ENCODE data around the gene PACRG. TPM values are rescaled to one million over a fixed set of nuclear protein-coding genes. Genes with fewer than 3 reads are reported as not detected.

PACRG gene
- total and polyA plus RNA-seq, 2 donors (not counting 3 experiments of a cell fraction or from before 2014, with no cell fraction given): 0.08 TPM; not detected in 1

GRCh38 chr6:163192591-163192990, 464.8 kb downstream of the PACRG start:
- intact Hi-C loops (cut with micrococcal nuclease) (no loop called here), dilution Hi-C loops (cut with MboI; ENCODE audit: extremely low pct_ligation_motif_present, low sequenced_read_pairs) (no loop called here)
- H2AFZ ChIP-seq (ENCODE audit: low read depth, low read length): no peak overlapping the region
- H4K20me1 ChIP-seq (replicated peaks; ENCODE audit: control insufficient read depth, extremely low read depth, insufficient read depth, low read length): no peaks in the 10 kb centered on the region
- no TSS peak for BruUV-seq (replicated peaks)
- no peaks in the 10 kb centered on the region for H3K79me2 ChIP-seq (ENCODE audit: control insufficient read depth, insufficient read depth, low read length)
- H3K4me3 ChIP-seq (replicated peaks in 1 of 3; ENCODE audit: insufficient read depth in 1 of 3, low read depth in 1 of 3, low read length in 3 of 3): no peak overlapping the region
- no peaks in the 10 kb centered on the region for H3K9me1 ChIP-seq (replicated peaks; ENCODE audit: control insufficient read depth, extremely low read depth, insufficient read depth, low read length)
- no peak overlapping the region for H3K27ac ChIP-seq (ENCODE audit: insufficient read depth, low read depth, low read length)
- H3K4me2 ChIP-seq (ENCODE audit: insufficient read depth, low read length): no peak overlapping the region
- ChIA-PET POLR2A (no interaction called here), CTCF (no interaction called here)
- no peaks in the 10 kb centered on the region for H3K36me3 ChIP-seq (ENCODE audit: control insufficient read depth in 2 of 2, extremely low read depth in 1 of 2, insufficient read depth in 2 of 2, low read length in 2 of 2)
- no peaks in the 10 kb centered on the region for H3K9me3 ChIP-seq (replicated peaks; ENCODE audit: control insufficient read depth, insufficient read depth, low read length)
- no peak overlapping the region for H3K9ac ChIP-seq (replicated peaks; ENCODE audit: extremely low read depth, insufficient read depth, low read length)
- FAIRE-seq (no peak), DNase-seq (ENCODE audit: low read depth, low spot score) (no peak)
- peaks cover 2 to 7% of the 10 kb centered on the region in 2 experiments for H3K27me3 ChIP-seq (ENCODE audit: control insufficient read depth in 2 of 2, insufficient read depth in 2 of 2, low read length in 2 of 2)
- no peak for TF ChIP-seq POLR2A (IDR thresholded peaks at IDR 0.05; ENCODE audit: low read depth, low read length)
- TF ChIP-seq FOS (IDR thresholded peaks at IDR 0.05; ENCODE audit: borderline replicate concordance, insufficient read depth, low read length): no peak
- TF ChIP-seq MAX (IDR thresholded peaks at IDR 0.05; ENCODE audit: insufficient read depth, insufficient read length): no peak
- TF ChIP-seq EZH2 (IDR thresholded peaks at IDR 0.05; ENCODE audit: borderline replicate concordance, low read depth, low read length, severe bottlenecking): no peak
- H3K4me1 ChIP-seq (ENCODE audit: control insufficient read depth, extremely low read depth, insufficient read depth, low read length): no peaks in the 10 kb centered on the region

DNA sequence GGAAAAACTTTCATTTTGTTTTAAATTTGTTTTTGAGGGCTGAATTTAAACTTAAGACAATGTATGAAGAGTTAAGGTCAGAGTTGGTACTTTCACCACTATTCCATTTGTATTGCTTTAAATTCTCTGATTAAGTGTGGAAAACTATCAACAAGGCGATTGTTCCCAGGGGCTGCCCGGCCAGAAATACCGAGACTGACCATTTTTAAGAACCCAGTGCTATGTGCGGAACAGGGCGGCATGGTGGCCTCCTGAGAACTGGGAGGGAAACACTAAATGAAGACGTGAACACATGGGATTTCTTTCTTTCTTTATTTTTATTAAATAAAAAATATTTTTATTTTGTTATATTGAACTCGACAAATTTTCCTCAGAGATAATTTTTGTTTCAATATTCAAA, 465.6 kb downstream of the PACRG start:
- H3K36me3 ChIP-seq (ENCODE audit: control insufficient read depth in 2 of 2, extremely low read depth in 1 of 2, insufficient read depth in 2 of 2, low read length in 2 of 2): no peaks in the 10 kb centered on the region

More for the DNA sequence above, 465.6 kb downstream of the PACRG start:
- no peaks in the 10 kb centered on the region for H3K79me2 ChIP-seq (ENCODE audit: control insufficient read depth, insufficient read depth, low read length)
- ChIA-PET POLR2A (no interaction called here), CTCF (interaction anchor here (1.0 kb wide), 1 partner anchor 10 kb away, joined by 3 read pairs; no protein-coding TSS in a partner anchor)
- no peak for TF ChIP-seq MAX (IDR thresholded peaks at IDR 0.05; ENCODE audit: insufficient read depth, insufficient read length)
- no peak for TF ChIP-seq FOS (IDR thresholded peaks at IDR 0.05; ENCODE audit: borderline replicate concordance, insufficient read depth, low read length)
- no peak for TF ChIP-seq POLR2A (IDR thresholded peaks at IDR 0.05; ENCODE audit: low read depth, low read length)
- no peak for TF ChIP-seq POLR2AphosphoS5 (IDR thresholded peaks at IDR 0.05; ENCODE audit: insufficient read depth, low read depth, low read length)
- TF ChIP-seq JUN (IDR thresholded peaks at IDR 0.05; ENCODE audit: borderline replicate concordance, insufficient read depth, insufficient read length, low read depth): no peak
- no peak for TF ChIP-seq MYC (IDR thresholded peaks at IDR 0.05; ENCODE audit: low read depth, low read length)
- no peak for TF ChIP-seq GATA2 (IDR thresholded peaks at IDR 0.05; ENCODE audit: insufficient read depth, insufficient read length, low read depth, low read length)
- no peak for TF ChIP-seq CTCF (IDR thresholded peaks at IDR 0.05; ENCODE audit: extremely low read depth in 1 of 2, insufficient read depth in 1 of 2, low read depth in 1 of 2, low read length in 2 of 2)
- no peak for TF ChIP-seq EZH2 (IDR thresholded peaks at IDR 0.05; ENCODE audit: borderline replicate concordance, low read depth, low read length, severe bottlenecking)
- H3K27me3 ChIP-seq (ENCODE audit: control insufficient read depth in 2 of 2, insufficient read depth in 2 of 2, low read length in 2 of 2): peaks cover 2 to 7% of the 10 kb centered on the region in 2 experiments
- dilution Hi-C loops (cut with MboI; ENCODE audit: extremely low pct_ligation_motif_present, low sequenced_read_pairs) (no loop called here), intact Hi-C loops (cut with micrococcal nuclease) (no loop called here)
- no TSS peak for BruUV-seq (replicated peaks)
- no peak overlapping the region for H3K27ac ChIP-seq (ENCODE audit: insufficient read depth, low read depth, low read length)
- H3K9me1 ChIP-seq (replicated peaks; ENCODE audit: control insufficient read depth, extremely low read depth, insufficient read depth, low read length): no peaks in the 10 kb centered on the region
- no peaks in the 10 kb centered on the region for H3K9me3 ChIP-seq (replicated peaks; ENCODE audit: control insufficient read depth, insufficient read depth, low read length)
- H2AFZ ChIP-seq (ENCODE audit: low read depth, low read length): no peak overlapping the region
- no peak overlapping the region for H3K4me3 ChIP-seq (replicated peaks in 1 of 3; ENCODE audit: insufficient read depth in 1 of 3, low read depth in 1 of 3, low read length in 3 of 3)
- H4K20me1 ChIP-seq (replicated peaks; ENCODE audit: control insufficient read depth, extremely low read depth, insufficient read depth, low read length): no peaks in the 10 kb centered on the region
- H3K4me1 ChIP-seq (ENCODE audit: control insufficient read depth, extremely low read depth, insufficient read depth, low read length): no peaks in the 10 kb centered on the region
- no peak overlapping the region for H3K4me2 ChIP-seq (ENCODE audit: insufficient read depth, low read length)
- FAIRE-seq (no peak), DNase-seq (ENCODE audit: low read depth, low spot score) (no peak)
- no peak overlapping the region for H3K9ac ChIP-seq (replicated peaks; ENCODE audit: extremely low read depth, insufficient read depth, low read length)
